Measurements from ENCODE around the gene KBTBD4.

DNA sequence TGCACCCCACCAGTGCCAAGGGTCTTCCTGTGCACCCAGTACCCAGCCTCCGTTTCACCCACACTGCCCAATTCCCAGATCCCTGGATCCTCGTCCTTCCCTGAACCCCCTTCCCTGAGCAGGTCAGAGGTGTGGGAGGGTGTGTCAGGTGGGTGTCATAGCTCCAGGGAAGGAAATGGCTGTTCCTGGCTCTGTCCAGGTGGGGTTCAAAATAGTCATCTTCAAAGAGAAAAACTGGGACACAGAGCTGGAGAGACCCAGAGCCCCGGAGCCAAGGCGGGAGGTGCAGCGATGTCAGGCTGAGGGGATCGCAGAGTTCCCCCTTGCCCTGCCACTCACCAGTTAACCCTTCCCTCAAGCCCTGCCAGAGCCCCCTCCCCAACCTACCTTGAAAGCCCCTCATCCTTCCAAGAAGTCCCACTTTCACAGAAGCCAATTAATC lies 14.7 kb upstream of the KBTBD4 start:
- TF ChIP-seq, protein P1, sequence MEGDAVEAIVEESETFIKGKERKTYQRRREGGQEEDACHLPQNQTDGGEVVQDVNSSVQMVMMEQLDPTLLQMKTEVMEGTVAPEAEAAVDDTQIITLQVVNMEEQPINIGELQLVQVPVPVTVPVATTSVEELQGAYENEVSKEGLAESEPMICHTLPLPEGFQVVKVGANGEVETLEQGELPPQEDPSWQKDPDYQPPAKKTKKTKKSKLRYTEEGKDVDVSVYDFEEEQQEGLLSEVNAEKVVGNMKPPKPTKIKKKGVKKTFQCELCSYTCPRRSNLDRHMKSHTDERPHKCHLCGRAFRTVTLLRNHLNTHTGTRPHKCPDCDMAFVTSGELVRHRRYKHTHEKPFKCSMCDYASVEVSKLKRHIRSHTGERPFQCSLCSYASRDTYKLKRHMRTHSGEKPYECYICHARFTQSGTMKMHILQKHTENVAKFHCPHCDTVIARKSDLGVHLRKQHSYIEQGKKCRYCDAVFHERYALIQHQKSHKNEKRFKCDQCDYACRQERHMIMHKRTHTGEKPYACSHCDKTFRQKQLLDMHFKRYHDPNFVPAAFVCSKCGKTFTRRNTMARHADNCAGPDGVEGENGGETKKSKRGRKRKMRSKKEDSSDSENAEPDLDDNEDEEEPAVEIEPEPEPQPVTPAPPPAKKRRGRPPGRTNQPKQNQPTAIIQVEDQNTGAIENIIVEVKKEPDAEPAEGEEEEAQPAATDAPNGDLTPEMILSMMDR (conservative IDR thresholded peaks at IDR 0.05 in 1 of 2, IDR thresholded peaks at IDR 0.05 in 1 of 2; ENCODE audit: low read depth in 1 of 2, low read length in 2 of 2) = no peak
- TF ChIP-seq EZH2 (IDR thresholded peaks at IDR 0.05; ENCODE audit: low read length, missing control alignments) = peak; percentile 92

Data from fibroblast of lung (primary cell).